SH-SY5Y (cell line): ENCODE measurements around the gene LRRC32.

ENCODE experiments used
- GATA2 ChIP-seq: IDR thresholded peaks from 2 replicates; pipeline ENCODE4 v1.6.1; 2011; ENCODE audit warnings: mild to moderate bottlenecking, low read depth, low read length
- GATA3 ChIP-seq: IDR thresholded peaks from 2 replicates; pipeline ENCODE4 v1.6.1; 2011; ENCODE audit warnings: low read depth, mild to moderate bottlenecking, low read length, moderate library complexity

Gene LRRC32

GRCh38 chr11:76621466-76621865 lies 49.1 kb downstream of the LRRC32 start:
- TF ChIP-seq GATA3 (no peak), GATA2 (no peak)

GRCh38 chr11:76620489-76620888 lies 50.1 kb downstream of the LRRC32 start:
- TF ChIP-seq GATA2: no peak
- TF ChIP-seq GATA3: no peak

GRCh38 chr11:76617553-76618265 lies 52.8 kb downstream of the LRRC32 start:
- TF ChIP-seq GATA2 (no peak), GATA3 (no peak)

- TF ChIP-seq GATA3 (no peak), GATA2 (no peak)
Observed at GRCh38 chr11:76616676-76617552, 53.6 kb downstream of the LRRC32 start.

GRCh38 chr11:76615950-76616349 lies 54.6 kb downstream of the LRRC32 start:
- TF ChIP-seq GATA3 (no peak), GATA2 (no peak)

- TF ChIP-seq GATA2 (no peak), GATA3 (no peak)
Observed at GRCh38 chr11:76614471-76615179, 55.9 kb downstream of the LRRC32 start.

- no peak for TF ChIP-seq GATA3
- no peak for TF ChIP-seq GATA2
Observed at GRCh38 chr11:76613901-76614300, 56.6 kb downstream of the LRRC32 start.

GRCh38 chr11:76612226-76612625 lies 58.3 kb downstream of the LRRC32 start:
- no peak for TF ChIP-seq GATA2
- no peak for TF ChIP-seq GATA3

GRCh38 chr11:76610871-76611475 lies 59.6 kb downstream of the LRRC32 start:
- peak; percentile 93 for TF ChIP-seq GATA2
- TF ChIP-seq GATA3: peak; percentile 74; the same call in 1 of the 2 replicates

- TF ChIP-seq GATA3: no peak
- no peak for TF ChIP-seq GATA2
Observed at GRCh38 chr11:76610371-76610770, 60.2 kb downstream of the LRRC32 start.

- TF ChIP-seq GATA3: no peak
- TF ChIP-seq GATA2: no peak
Observed at GRCh38 chr11:76609736-76610370, 60.7 kb downstream of the LRRC32 start.
